ENCODE measurements around the gene PCED1B. TPM values are rescaled to one million over a fixed set of nuclear protein-coding genes. Genes with fewer than 3 reads are reported as not detected.

Gene PCED1B
- total and polyA plus RNA-seq, 2 donors from 2014 or later: 2.8 to 9.2 TPM

DNA sequence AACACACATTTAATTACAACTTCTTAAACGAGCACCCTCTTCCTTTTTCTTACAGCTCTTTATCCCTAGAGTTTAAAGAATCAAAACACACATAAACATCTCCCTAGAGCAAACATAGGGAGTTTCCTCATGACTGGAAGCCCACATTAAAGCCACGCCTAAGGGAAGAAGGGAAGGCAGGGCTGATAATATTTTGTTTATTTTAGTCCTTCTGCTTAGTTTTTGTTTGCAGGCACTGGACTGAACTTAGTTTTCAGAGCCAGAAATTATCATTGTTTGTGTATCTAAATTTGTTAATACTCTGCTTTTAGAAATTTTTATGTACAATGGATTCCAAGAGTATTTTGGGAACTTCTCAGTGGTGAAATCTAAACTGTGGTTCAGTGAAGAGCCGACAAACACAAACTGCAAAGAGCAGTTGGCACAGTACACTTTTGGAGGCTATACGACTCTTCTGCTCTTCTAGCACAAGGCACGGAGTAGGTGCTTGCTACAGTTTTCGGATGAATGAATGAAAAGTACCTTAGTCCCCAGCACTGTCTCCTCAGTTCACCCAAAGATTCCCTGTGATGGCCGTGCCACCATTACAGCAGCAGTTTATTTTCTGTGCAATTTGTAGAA, 18.0 kb downstream of the PCED1B start:
- Histone ChIP-seq H3K9ac (ENCODE audit: low read length in 3 of 3) (no peak overlapping the region), H3K27me3 (ENCODE audit: control insufficient read depth, insufficient read depth, low read length) (no peaks in the 10 kb centered on the region), H3K36me3 (ENCODE audit: control insufficient read depth in 2 of 3, insufficient read depth in 3 of 3, low read length in 3 of 3) (no peaks in the 10 kb centered on the region), H3K4me3 (ENCODE audit: low read length in 3 of 3) (no peak overlapping the region), H3K27ac (ENCODE audit: low read depth in 2 of 2, low read length in 2 of 2) (no peak overlapping the region), H3K4me1 (ENCODE audit: control insufficient read depth in 2 of 3, insufficient read depth in 2 of 3, low read depth in 1 of 3, low read length in 3 of 3) (no peaks in the 10 kb centered on the region), H3K9me3 (ENCODE audit: control insufficient read depth in 2 of 3, insufficient read depth in 1 of 3, low read length in 3 of 3) (peaks cover 0 to 2% (median 0%) of the 10 kb centered on the region in 3 donors)
- FAIRE-seq: no peak
- DNase-seq: no peak
- intact Hi-C loops (cut with DNase I): no loop called here
- TF ChIP-seq, protein P1, sequence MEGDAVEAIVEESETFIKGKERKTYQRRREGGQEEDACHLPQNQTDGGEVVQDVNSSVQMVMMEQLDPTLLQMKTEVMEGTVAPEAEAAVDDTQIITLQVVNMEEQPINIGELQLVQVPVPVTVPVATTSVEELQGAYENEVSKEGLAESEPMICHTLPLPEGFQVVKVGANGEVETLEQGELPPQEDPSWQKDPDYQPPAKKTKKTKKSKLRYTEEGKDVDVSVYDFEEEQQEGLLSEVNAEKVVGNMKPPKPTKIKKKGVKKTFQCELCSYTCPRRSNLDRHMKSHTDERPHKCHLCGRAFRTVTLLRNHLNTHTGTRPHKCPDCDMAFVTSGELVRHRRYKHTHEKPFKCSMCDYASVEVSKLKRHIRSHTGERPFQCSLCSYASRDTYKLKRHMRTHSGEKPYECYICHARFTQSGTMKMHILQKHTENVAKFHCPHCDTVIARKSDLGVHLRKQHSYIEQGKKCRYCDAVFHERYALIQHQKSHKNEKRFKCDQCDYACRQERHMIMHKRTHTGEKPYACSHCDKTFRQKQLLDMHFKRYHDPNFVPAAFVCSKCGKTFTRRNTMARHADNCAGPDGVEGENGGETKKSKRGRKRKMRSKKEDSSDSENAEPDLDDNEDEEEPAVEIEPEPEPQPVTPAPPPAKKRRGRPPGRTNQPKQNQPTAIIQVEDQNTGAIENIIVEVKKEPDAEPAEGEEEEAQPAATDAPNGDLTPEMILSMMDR (IDR thresholded peaks at IDR 0.05; ENCODE audit: borderline replicate concordance, extremely low read depth, insufficient read depth): no peak

DNA sequence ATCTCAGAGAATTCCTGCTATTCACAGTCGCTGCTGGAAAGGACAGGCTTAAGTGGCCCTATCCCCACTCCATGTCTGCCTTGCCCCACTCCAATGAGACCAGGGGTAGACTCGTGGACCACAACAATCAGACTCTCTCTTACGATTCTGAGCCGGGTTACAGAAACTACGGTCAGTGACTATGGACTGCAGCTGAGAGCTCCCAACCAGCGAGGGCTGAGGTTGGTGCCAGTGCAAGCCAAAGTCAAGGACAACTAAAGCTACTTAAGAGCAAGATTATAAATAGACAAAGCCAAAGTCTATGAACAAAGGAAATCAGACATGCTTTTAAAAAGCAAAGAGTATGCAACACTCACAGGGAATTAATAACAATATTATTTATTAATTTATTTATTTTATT, 18.7 kb downstream of the PCED1B start:
- DNase-seq (no peak), FAIRE-seq (no peak)
- TF ChIP-seq, protein P1 (IDR thresholded peaks at IDR 0.05; ENCODE audit: borderline replicate concordance, extremely low read depth, insufficient read depth): no peak
- intact Hi-C loops (cut with DNase I): no loop called here
- Histone ChIP-seq H3K4me3 (ENCODE audit: low read length in 3 of 3) (no peak overlapping the region), H3K27me3 (ENCODE audit: control insufficient read depth, insufficient read depth, low read length) (no peaks in the 10 kb centered on the region), H3K9ac (ENCODE audit: low read length in 3 of 3) (no peak overlapping the region), H3K4me1 (ENCODE audit: control insufficient read depth in 2 of 3, insufficient read depth in 2 of 3, low read depth in 1 of 3, low read length in 3 of 3) (no peaks in the 10 kb centered on the region), H3K36me3 (ENCODE audit: control insufficient read depth in 2 of 3, insufficient read depth in 3 of 3, low read length in 3 of 3) (no peaks in the 10 kb centered on the region), H3K9me3 (ENCODE audit: control insufficient read depth in 2 of 3, insufficient read depth in 1 of 3, low read length in 3 of 3) (no peaks in the 10 kb centered on the region), H3K27ac (ENCODE audit: low read depth in 2 of 2, low read length in 2 of 2) (no peak overlapping the region)

DNA sequence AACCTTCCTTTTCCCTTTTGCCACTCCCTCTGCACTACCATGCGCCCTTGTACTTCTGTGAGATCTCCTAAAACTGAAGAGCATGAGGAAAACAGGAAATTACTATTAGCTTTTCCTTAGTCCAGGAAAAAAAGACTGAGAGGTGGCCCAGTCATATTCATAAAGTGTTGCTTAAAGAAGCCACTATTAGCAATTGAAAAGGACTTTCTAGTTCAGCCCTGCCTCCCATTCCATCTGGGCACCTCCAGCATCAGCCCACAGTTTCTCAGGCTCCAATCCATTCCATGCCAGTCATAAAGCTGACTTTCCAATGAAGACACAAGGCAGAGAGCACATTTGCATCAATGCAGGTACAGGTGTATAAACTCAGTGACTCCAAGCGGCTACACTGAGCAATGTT, 20.2 kb downstream of the PCED1B start:
- intact Hi-C loops (cut with DNase I): no loop called here
- H3K4me3 ChIP-seq (ENCODE audit: low read length in 3 of 3): no peak overlapping the region
- H3K9me3 ChIP-seq (ENCODE audit: control insufficient read depth in 2 of 3, insufficient read depth in 1 of 3, low read length in 3 of 3): no peaks in the 10 kb centered on the region
- no peaks in the 10 kb centered on the region for H3K36me3 ChIP-seq (ENCODE audit: control insufficient read depth in 2 of 3, insufficient read depth in 3 of 3, low read length in 3 of 3)
- no peak overlapping the region for H3K27ac ChIP-seq (ENCODE audit: low read depth in 2 of 2, low read length in 2 of 2)
- no peak overlapping the region for H3K9ac ChIP-seq (ENCODE audit: low read length in 3 of 3)
- TF ChIP-seq, protein P1 (IDR thresholded peaks at IDR 0.05; ENCODE audit: borderline replicate concordance, extremely low read depth, insufficient read depth): no peak
- no peaks in the 10 kb centered on the region for H3K4me1 ChIP-seq (ENCODE audit: control insufficient read depth in 2 of 3, insufficient read depth in 2 of 3, low read depth in 1 of 3, low read length in 3 of 3)
- no peak for FAIRE-seq
- no peak for DNase-seq
- no peaks in the 10 kb centered on the region for H3K27me3 ChIP-seq (ENCODE audit: control insufficient read depth, insufficient read depth, low read length)

DNA sequence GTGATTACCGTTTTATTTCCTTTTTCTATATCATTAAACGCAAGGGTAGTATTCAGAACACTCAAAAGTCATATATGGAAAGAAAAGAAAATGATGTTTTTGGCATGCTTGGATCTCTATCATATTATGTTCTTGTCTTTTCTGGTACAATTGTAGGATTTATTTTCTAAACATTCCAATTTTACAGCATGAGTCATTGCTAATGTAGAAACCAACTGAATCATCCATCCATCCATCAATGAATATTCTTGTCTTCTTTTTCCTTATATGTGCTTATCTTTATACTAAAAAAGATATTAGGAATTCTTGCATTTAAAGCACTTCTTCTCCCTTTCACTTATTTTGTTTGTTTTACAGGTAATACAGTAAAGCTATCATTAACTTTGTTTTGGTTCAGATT, 20.7 kb downstream of the PCED1B start:
- Histone ChIP-seq H3K36me3 (ENCODE audit: control insufficient read depth in 2 of 3, insufficient read depth in 3 of 3, low read length in 3 of 3) (no peaks in the 10 kb centered on the region), H3K9ac (ENCODE audit: low read length in 3 of 3) (no peak overlapping the region), H3K27me3 (ENCODE audit: control insufficient read depth, insufficient read depth, low read length) (no peaks in the 10 kb centered on the region), H3K27ac (ENCODE audit: low read depth in 2 of 2, low read length in 2 of 2) (no peak overlapping the region), H3K9me3 (ENCODE audit: control insufficient read depth in 2 of 3, insufficient read depth in 1 of 3, low read length in 3 of 3) (no peaks in the 10 kb centered on the region), H3K4me3 (ENCODE audit: low read length in 3 of 3) (no peak overlapping the region), H3K4me1 (ENCODE audit: control insufficient read depth in 2 of 3, insufficient read depth in 2 of 3, low read depth in 1 of 3, low read length in 3 of 3) (no peaks in the 10 kb centered on the region)
- TF ChIP-seq, protein P1 (IDR thresholded peaks at IDR 0.05; ENCODE audit: borderline replicate concordance, extremely low read depth, insufficient read depth): no peak
- intact Hi-C loops (cut with DNase I): no loop called here
- DNase-seq (no peak), FAIRE-seq (no peak)
